ENCODE results near the gene HMOX2. TPM values are rescaled to one million over a fixed set of nuclear protein-coding genes. Genes with fewer than 3 reads are reported as not detected.

Gene HMOX2
- polyA plus RNA-seq, 2 donors: 77.1 to 85.9 TPM

- peak overlapping the region in 1 of 2 donors; percentile 42 for H3K27ac ChIP-seq (ENCODE audit: low read depth in 2 of 2, low read length in 1 of 2)
- H3K27me3 ChIP-seq (ENCODE audit: control insufficient read depth in 1 of 2, insufficient read depth in 2 of 2, low read length in 2 of 2): no peaks in the 10 kb centered on the region
- H3K4me1 ChIP-seq (ENCODE audit: control insufficient read depth in 2 of 2, insufficient read depth in 2 of 2, low read length in 1 of 2): no peaks in the 10 kb centered on the region
- WGBS, 2 donors: 78% methylated on average over 27 of the region's 27 CpGs
- peaks cover 12 to 28% of the 10 kb centered on the region in 2 donors for H3K36me3 ChIP-seq (ENCODE audit: control insufficient read depth in 2 of 2, insufficient read depth in 2 of 2, low read length in 1 of 2)
- H3K4me3 ChIP-seq (ENCODE audit: low read depth in 1 of 2, low read length in 2 of 2): no peak overlapping the region
- H3K9me3 ChIP-seq (ENCODE audit: control insufficient read depth in 2 of 2, insufficient read depth in 1 of 2, low read depth in 1 of 2, low read length in 1 of 2): no peaks in the 10 kb centered on the region
These were observed 14.7 kb upstream of the HMOX2 start for GRCh38 chr16:4461250-4462085.

GRCh38 chr16:4463522-4464163, 12.6 kb upstream of the HMOX2 start:
- Histone ChIP-seq H3K9me3 (ENCODE audit: control insufficient read depth in 2 of 2, insufficient read depth in 1 of 2, low read depth in 1 of 2, low read length in 1 of 2) (no peaks in the 10 kb centered on the region), H3K4me3 (ENCODE audit: low read depth in 1 of 2, low read length in 2 of 2) (no peak overlapping the region), H3K36me3 (ENCODE audit: control insufficient read depth in 2 of 2, insufficient read depth in 2 of 2, low read length in 1 of 2) (peaks cover 12 to 27% of the 10 kb centered on the region in 2 donors), H3K27me3 (ENCODE audit: control insufficient read depth in 1 of 2, insufficient read depth in 2 of 2, low read length in 2 of 2) (no peaks in the 10 kb centered on the region), H3K4me1 (ENCODE audit: control insufficient read depth in 2 of 2, insufficient read depth in 2 of 2, low read length in 1 of 2) (no peaks in the 10 kb centered on the region), H3K27ac (ENCODE audit: low read depth in 2 of 2, low read length in 1 of 2) (no peak overlapping the region)
- 74 to 79% methylated on average over 22 of the region's 22 CpGs for WGBS, 2 donors

GRCh38 chr16:4465977-4466779, 10.0 kb upstream of the HMOX2 start:
- 87% methylated on average over 32 of the region's 32 CpGs for WGBS, 2 donors

GRCh38 chr16:4467916-4468315, 8.3 kb upstream of the HMOX2 start:
- H3K27ac ChIP-seq (ENCODE audit: low read depth in 2 of 2, low read length in 1 of 2): no peak overlapping the region
- H3K4me3 ChIP-seq (ENCODE audit: low read depth in 1 of 2, low read length in 2 of 2): no peak overlapping the region
- peaks cover 14 to 25% of the 10 kb centered on the region in 2 donors for H3K36me3 ChIP-seq (ENCODE audit: control insufficient read depth in 2 of 2, insufficient read depth in 2 of 2, low read length in 1 of 2)
- no peaks in the 10 kb centered on the region for H3K9me3 ChIP-seq (ENCODE audit: control insufficient read depth in 2 of 2, insufficient read depth in 1 of 2, low read depth in 1 of 2, low read length in 1 of 2)
- H3K27me3 ChIP-seq (ENCODE audit: control insufficient read depth in 1 of 2, insufficient read depth in 2 of 2, low read length in 2 of 2): no peaks in the 10 kb centered on the region
- no peaks in the 10 kb centered on the region for H3K4me1 ChIP-seq (ENCODE audit: control insufficient read depth in 2 of 2, insufficient read depth in 2 of 2, low read length in 1 of 2)
- 95% methylated on average over 16 of the region's 16 CpGs for WGBS, 2 donors

More at GRCh38 chr16:4465977-4466779, 10.0 kb upstream of the HMOX2 start:
- peaks cover 16 to 31% of the 10 kb centered on the region in 2 donors for H3K36me3 ChIP-seq (ENCODE audit: control insufficient read depth in 2 of 2, insufficient read depth in 2 of 2, low read length in 1 of 2)
- H3K9me3 ChIP-seq (ENCODE audit: control insufficient read depth in 2 of 2, insufficient read depth in 1 of 2, low read depth in 1 of 2, low read length in 1 of 2): no peaks in the 10 kb centered on the region
- no peak overlapping the region for H3K27ac ChIP-seq (ENCODE audit: low read depth in 2 of 2, low read length in 1 of 2)
- no peaks in the 10 kb centered on the region for H3K27me3 ChIP-seq (ENCODE audit: control insufficient read depth in 1 of 2, insufficient read depth in 2 of 2, low read length in 2 of 2)
- H3K4me3 ChIP-seq (ENCODE audit: low read depth in 1 of 2, low read length in 2 of 2): no peak overlapping the region
- H3K4me1 ChIP-seq (ENCODE audit: control insufficient read depth in 2 of 2, insufficient read depth in 2 of 2, low read length in 1 of 2): no peaks in the 10 kb centered on the region

GRCh38 chr16:4468972-4469371, 7.2 kb upstream of the HMOX2 start:
- 76 to 78% methylated on average over 10 of the region's 10 CpGs for whole genome bisulfite sequencing, 2 donors
- H3K36me3 ChIP-seq (ENCODE audit: control insufficient read depth in 2 of 2, insufficient read depth in 2 of 2, low read length in 1 of 2): peaks cover 8 to 19% of the 10 kb centered on the region in 2 donors
- no peaks in the 10 kb centered on the region for H3K9me3 ChIP-seq (ENCODE audit: control insufficient read depth in 2 of 2, insufficient read depth in 1 of 2, low read depth in 1 of 2, low read length in 1 of 2)
- H3K27me3 ChIP-seq (ENCODE audit: control insufficient read depth in 1 of 2, insufficient read depth in 2 of 2, low read length in 2 of 2): no peaks in the 10 kb centered on the region
- H3K27ac ChIP-seq (ENCODE audit: low read depth in 2 of 2, low read length in 1 of 2): no peak overlapping the region
- peaks cover 0 to 2% of the 10 kb centered on the region in 2 donors for H3K4me1 ChIP-seq (ENCODE audit: control insufficient read depth in 2 of 2, insufficient read depth in 2 of 2, low read length in 1 of 2)
- no peak overlapping the region for H3K4me3 ChIP-seq (ENCODE audit: low read depth in 1 of 2, low read length in 2 of 2)

- Histone ChIP-seq H3K27ac (ENCODE audit: low read depth in 2 of 2, low read length in 1 of 2) (no peak overlapping the region), H3K4me3 (ENCODE audit: low read depth in 1 of 2, low read length in 2 of 2) (no peak overlapping the region), H3K4me1 (ENCODE audit: control insufficient read depth in 2 of 2, insufficient read depth in 2 of 2, low read length in 1 of 2) (peaks cover 0 to 8% of the 10 kb centered on the region in 2 donors), H3K36me3 (ENCODE audit: control insufficient read depth in 2 of 2, insufficient read depth in 2 of 2, low read length in 1 of 2) (peaks cover 5 to 6% of the 10 kb centered on the region in 2 donors), H3K9me3 (ENCODE audit: control insufficient read depth in 2 of 2, insufficient read depth in 1 of 2, low read depth in 1 of 2, low read length in 1 of 2) (no peaks in the 10 kb centered on the region), H3K27me3 (ENCODE audit: control insufficient read depth in 1 of 2, insufficient read depth in 2 of 2, low read length in 2 of 2) (no peaks in the 10 kb centered on the region)
- 93 to 94% methylated on average over 5 of the region's 5 CpGs for WGBS, 2 donors
These were observed 4.3 kb upstream of the HMOX2 start for GRCh38 chr16:4471869-4472268.

GRCh38 chr16:4472880-4473279, 3.3 kb upstream of the HMOX2 start:
- H3K4me1 ChIP-seq (ENCODE audit: control insufficient read depth in 2 of 2, insufficient read depth in 2 of 2, low read length in 1 of 2): peaks cover 0 to 8% of the 10 kb centered on the region in 2 donors
- H3K27me3 ChIP-seq (ENCODE audit: control insufficient read depth in 1 of 2, insufficient read depth in 2 of 2, low read length in 2 of 2): no peaks in the 10 kb centered on the region
- no peak overlapping the region for H3K4me3 ChIP-seq (ENCODE audit: low read depth in 1 of 2, low read length in 2 of 2)
- peak overlapping the region in 1 of 2 donors; percentile 9 for H3K27ac ChIP-seq (ENCODE audit: low read depth in 2 of 2, low read length in 1 of 2)
- H3K36me3 ChIP-seq (ENCODE audit: control insufficient read depth in 2 of 2, insufficient read depth in 2 of 2, low read length in 1 of 2): peaks cover 4 to 5% of the 10 kb centered on the region in 2 donors
- 62 to 68% methylated on average over 4 of the region's 4 CpGs for WGBS, 2 donors
- no peaks in the 10 kb centered on the region for H3K9me3 ChIP-seq (ENCODE audit: control insufficient read depth in 2 of 2, insufficient read depth in 1 of 2, low read depth in 1 of 2, low read length in 1 of 2)

- WGBS, 2 donors: 2% methylated on average over 52 to 60 of the region's 60 CpGs
These were observed 1.8 kb upstream of the HMOX2 start, which contains the start of gene NMRAL1 for GRCh38 chr16:4474192-4474961. NMRAL1 (minus strand) TSS chr16:4474625; CDS start chr16:4474132, 493 bp downstream.

More at GRCh38 chr16:4474192-4474961, 1.8 kb upstream of the HMOX2 start, which contains the start of gene NMRAL1:
- Histone ChIP-seq H3K4me3 (ENCODE audit: low read depth in 1 of 2, low read length in 2 of 2) (peak within 1 kb of the TSS; percentile 70 to 83), H3K27me3 (ENCODE audit: control insufficient read depth in 1 of 2, insufficient read depth in 2 of 2, low read length in 2 of 2) (no peaks in the 10 kb centered on the region), H3K9me3 (ENCODE audit: control insufficient read depth in 2 of 2, insufficient read depth in 1 of 2, low read depth in 1 of 2, low read length in 1 of 2) (no peaks in the 10 kb centered on the region), H3K36me3 (ENCODE audit: control insufficient read depth in 2 of 2, insufficient read depth in 2 of 2, low read length in 1 of 2) (no peaks in the 10 kb centered on the region), H3K4me1 (ENCODE audit: control insufficient read depth in 2 of 2, insufficient read depth in 2 of 2, low read length in 1 of 2) (peaks cover 0 to 8% of the 10 kb centered on the region in 2 donors), H3K27ac (ENCODE audit: low read depth in 2 of 2, low read length in 1 of 2) (peak within 1 kb of the TSS; percentile 76 to 77)

Measured in esophagus (tissue), 2 donors.